CD4-positive, alpha-beta T cell (primary cell): ENCODE data around the gene PROSER3. TPM values are rescaled to one million over a fixed set of nuclear protein-coding genes. Genes with fewer than 3 reads are reported as not detected.

ENCODE experiments used
- ATAC-seq: fragments of 200-7000 bp; cut with Tn5 transposase; one replicate; pipeline ENCODE4 v1.10.0; 2022; ENCODE audit warnings: mild to moderate bottlenecking; ENCODE audit not compliant: poor library complexity
- CTCF ChIA-PET: fragments of 350-600 bp; sonication (Branson Sonifier 250); formaldehyde crosslinking; loops from one replicate; lab custom pipeline; 2021; ENCODE audit warnings: antibody characterized with exemption, inconsistent platforms; lab: Charles Lee
- POLR2A ChIA-PET: fragments of 350-600 bp; sonication (Branson Sonifier 250); formaldehyde crosslinking; loops from one replicate; lab custom pipeline; 2021; ENCODE audit warnings: antibody characterized with exemption, inconsistent platforms; lab: Charles Lee
- DNase-seq, 14 experiments: peaks; one replicate each; pipeline ENCODE4 v3.0.0-alpha.2; 2013 to 2020; ENCODE audit warnings: mixed read lengths in 2 of 14
- H3K27ac ChIP-seq, 2 donors: one replicate each; pipeline versions ENCODE4 v1.5.1 to v1.7.0; 2013; ENCODE audit warnings: low read length in 2 of 2, low read depth in 1 of 2, mild to moderate bottlenecking in 1 of 2
- H3K27me3 ChIP-seq, 2 experiments: 1 replicate in 1 of 2; 2 replicates in 1 of 2; pipeline versions ENCODE4 v1.6.1 to v1.7.0; 2013; ENCODE audit warnings: low read length in 2 of 2, control low read depth in 1 of 2, mild to moderate bottlenecking in 1 of 2, moderate library complexity in 1 of 2; ENCODE audit not compliant: insufficient read depth in 2 of 2, control insufficient read depth in 1 of 2
- H3K36me3 ChIP-seq: one replicate; pipeline ENCODE4 v1.6.1; 2013; ENCODE audit warnings: low read length, control low read depth; ENCODE audit not compliant: insufficient read depth
- H3K4me1 ChIP-seq: one replicate; pipeline ENCODE4 v1.6.1; 2013; ENCODE audit warnings: low read length, control low read depth; ENCODE audit not compliant: insufficient read depth
- H3K4me3 ChIP-seq: one replicate; pipeline ENCODE4 v1.5.1; 2013; ENCODE audit warnings: mild to moderate bottlenecking, low read length, moderate library complexity
- H3K9me3 ChIP-seq, 2 experiments: 1 replicate in 1 of 2; 2 replicates in 1 of 2; pipeline versions ENCODE4 v1.6.1 to v1.7.0; 2013; ENCODE audit warnings: low read length in 2 of 2, mild to moderate bottlenecking in 2 of 2, control low read depth in 1 of 2, moderate library complexity in 1 of 2; ENCODE audit not compliant: control insufficient read depth in 1 of 2, insufficient read depth in 1 of 2
- H3K27ac Mint-ChIP-seq: one replicate; pipeline ENCODE4 v1.8.0; 2020; ENCODE audit warnings: mixed read lengths
- H3K27me3 Mint-ChIP-seq: one replicate; pipeline ENCODE4 v1.8.0; 2021; ENCODE audit warnings: mixed read lengths
- H3K36me3 Mint-ChIP-seq: one replicate; pipeline ENCODE4 v1.8.0; 2021; ENCODE audit warnings: low read depth, mixed read lengths
- H3K4me1 Mint-ChIP-seq: one replicate; pipeline ENCODE4 v1.8.0; 2021; ENCODE audit warnings: low read depth, mixed read lengths
- H3K4me3 Mint-ChIP-seq: one replicate; pipeline ENCODE4 v1.8.0; 2020; ENCODE audit warnings: mild to moderate bottlenecking, mixed read lengths
- H3K9me3 Mint-ChIP-seq: one replicate; pipeline ENCODE4 v1.8.0; 2020; ENCODE audit warnings: mixed read lengths
- intact Hi-C, 2 experiments: fragments of 100-400 bp; cut with DNase I in 1 of 2; cut with micrococcal nuclease in 1 of 2; formaldehyde crosslinking; loops; one replicate each; pipeline versions ENCODE4 v1.15.1 to v1.9.0; 2023 to 2025; cut with DNase I, micrococcal nuclease
- total RNA-seq, 174 experiments: library from RNA in 2 of 174; stranded (reverse) in 2 of 174; gene quantifications; one replicate each; pipeline ENCODE4 v1.2.3 and lab custom pipeline; 2021 to 2026
- TF ChIP-seq, protein P1 (sequence below): fragments of 200-600 bp; IDR thresholded peaks from one replicate; pipeline ENCODE4 v1.8.0; 2022; ENCODE audit warnings: antibody characterized with exemption, mild to moderate bottlenecking

The PROSER3 gene
- total RNA-seq, 2 experiments from 2014 or later, result 19.4 to 22.6 TPM

DNA sequence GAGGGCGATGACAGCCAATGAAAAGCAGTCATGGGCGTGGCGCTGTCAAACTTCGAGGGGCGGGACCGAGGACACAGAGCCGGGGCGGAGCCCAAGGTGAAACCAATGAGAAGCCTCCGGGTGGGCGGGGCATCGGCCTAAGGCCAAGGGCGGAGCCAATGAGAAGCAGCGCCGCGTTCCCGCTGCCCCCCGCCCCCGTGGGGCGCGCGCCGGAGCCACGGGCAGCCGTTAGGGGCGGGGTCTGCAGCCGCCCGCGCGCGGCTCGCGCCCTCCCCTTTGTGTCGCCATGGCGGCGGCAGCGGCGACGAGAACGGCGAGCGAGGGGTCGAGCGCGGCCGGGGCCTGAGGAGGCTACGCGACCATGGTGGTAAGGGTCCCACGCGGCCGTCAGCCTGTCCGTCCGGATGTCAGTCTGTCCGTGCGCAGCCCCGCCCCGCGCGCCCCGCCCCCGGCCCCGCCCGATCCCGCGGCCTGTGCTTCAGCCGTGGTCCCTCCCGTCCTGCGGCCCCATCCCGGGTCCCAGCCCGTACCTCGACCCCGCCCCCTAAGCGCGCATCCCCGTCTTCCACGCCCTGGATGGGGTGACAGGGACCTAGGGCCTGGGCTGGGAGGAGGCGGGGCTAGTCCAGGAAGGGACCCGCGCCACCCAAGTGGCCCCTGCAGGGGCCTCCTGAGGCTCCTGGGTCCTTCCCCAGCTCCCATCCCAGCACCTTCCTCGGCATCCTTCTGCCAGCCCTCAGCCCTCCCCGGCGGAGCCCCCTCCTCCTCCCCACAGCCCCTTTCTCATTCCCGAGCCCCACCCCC, 17.5 kb downstream of the PROSER3 start, which contains the start of gene ARHGAP33:
Gene ARHGAP33, plus strand, starts transcription at position 267 of the 804 bp plus-strand sequence. Its CDS starts 95 bp downstream, at position 362.
- no peaks in the 10 kb centered on the region for H3K27me3 ChIP-seq
- peak within 1 kb of the TSS; percentile 90 for H3K4me3 Mint-ChIP-seq
- ChIA-PET POLR2A (interaction anchor here (1.3 kb wide), 1 partner anchor 31 kb away, joined by 4 read pairs; the partner anchor contains the start of gene U2AF1L4), CTCF (no interaction called here)
- peak within 1 kb of the TSS; percentile 69 for H3K4me3 ChIP-seq
- peaks cover 4% of the 10 kb centered on the region for H3K36me3 ChIP-seq
- H3K4me1 ChIP-seq, result peaks cover 21% of the 10 kb centered on the region
- H3K27ac ChIP-seq, result no peak within 1 kb of the TSS
- peak; percentile 96 to 100 (median 98) for DNase-seq
- intact Hi-C loops, result loop anchor here (2.0 to 10.0 kb wide), 3 partner anchors 17 to 282 kb away; partner anchors contain the start of genes PROSER3 (in 2 of the 2) and LRFN3 (in 1 of the 2)
- TF ChIP-seq, protein P1, sequence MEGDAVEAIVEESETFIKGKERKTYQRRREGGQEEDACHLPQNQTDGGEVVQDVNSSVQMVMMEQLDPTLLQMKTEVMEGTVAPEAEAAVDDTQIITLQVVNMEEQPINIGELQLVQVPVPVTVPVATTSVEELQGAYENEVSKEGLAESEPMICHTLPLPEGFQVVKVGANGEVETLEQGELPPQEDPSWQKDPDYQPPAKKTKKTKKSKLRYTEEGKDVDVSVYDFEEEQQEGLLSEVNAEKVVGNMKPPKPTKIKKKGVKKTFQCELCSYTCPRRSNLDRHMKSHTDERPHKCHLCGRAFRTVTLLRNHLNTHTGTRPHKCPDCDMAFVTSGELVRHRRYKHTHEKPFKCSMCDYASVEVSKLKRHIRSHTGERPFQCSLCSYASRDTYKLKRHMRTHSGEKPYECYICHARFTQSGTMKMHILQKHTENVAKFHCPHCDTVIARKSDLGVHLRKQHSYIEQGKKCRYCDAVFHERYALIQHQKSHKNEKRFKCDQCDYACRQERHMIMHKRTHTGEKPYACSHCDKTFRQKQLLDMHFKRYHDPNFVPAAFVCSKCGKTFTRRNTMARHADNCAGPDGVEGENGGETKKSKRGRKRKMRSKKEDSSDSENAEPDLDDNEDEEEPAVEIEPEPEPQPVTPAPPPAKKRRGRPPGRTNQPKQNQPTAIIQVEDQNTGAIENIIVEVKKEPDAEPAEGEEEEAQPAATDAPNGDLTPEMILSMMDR, result no peak
- H3K27ac Mint-ChIP-seq, result no peak within 1 kb of the TSS
- ATAC-seq, result peak; percentile 98
- H3K9me3 Mint-ChIP-seq, result no peaks in the 10 kb centered on the region
- H3K27me3 Mint-ChIP-seq, result no peaks in the 10 kb centered on the region
- H3K36me3 Mint-ChIP-seq, result peaks cover 3% of the 10 kb centered on the region
- H3K9me3 ChIP-seq, result no peaks in the 10 kb centered on the region
- peaks cover 24% of the 10 kb centered on the region for H3K4me1 Mint-ChIP-seq

DNA sequence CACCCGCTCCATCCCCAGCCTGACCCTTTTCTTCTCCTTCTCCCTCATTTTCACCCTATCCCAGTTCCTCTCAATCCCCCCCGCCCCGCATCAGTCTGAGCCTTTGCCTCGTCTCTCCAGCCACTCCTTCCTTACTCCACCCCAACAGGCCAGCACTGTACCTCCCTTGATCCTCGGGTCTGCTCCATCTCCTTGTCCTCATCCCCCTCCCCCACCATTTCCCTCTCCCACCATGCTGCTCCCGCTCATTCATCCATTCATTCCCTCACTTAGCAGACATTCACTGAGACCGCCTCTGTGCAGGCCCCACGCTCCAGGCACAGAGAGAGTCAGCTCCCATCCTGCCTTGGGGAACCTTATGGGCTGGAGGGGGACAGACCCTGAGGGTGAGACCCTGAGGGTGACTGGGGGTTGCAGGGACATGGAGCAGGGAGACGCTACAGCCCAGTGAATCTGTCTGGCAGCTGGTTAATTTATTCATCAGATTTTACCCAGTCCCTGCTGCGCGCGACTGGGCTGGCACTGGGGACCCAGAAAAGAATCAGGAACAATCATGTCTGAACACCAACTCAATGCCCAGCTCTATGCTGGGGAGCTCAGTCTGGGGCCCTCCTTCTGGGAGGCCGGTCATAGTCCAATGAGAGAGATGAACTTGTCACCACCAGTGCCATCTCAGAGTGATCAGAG, 18.3 kb downstream of the PROSER3 start:
- TF ChIP-seq, protein P1, result no peak

DNA sequence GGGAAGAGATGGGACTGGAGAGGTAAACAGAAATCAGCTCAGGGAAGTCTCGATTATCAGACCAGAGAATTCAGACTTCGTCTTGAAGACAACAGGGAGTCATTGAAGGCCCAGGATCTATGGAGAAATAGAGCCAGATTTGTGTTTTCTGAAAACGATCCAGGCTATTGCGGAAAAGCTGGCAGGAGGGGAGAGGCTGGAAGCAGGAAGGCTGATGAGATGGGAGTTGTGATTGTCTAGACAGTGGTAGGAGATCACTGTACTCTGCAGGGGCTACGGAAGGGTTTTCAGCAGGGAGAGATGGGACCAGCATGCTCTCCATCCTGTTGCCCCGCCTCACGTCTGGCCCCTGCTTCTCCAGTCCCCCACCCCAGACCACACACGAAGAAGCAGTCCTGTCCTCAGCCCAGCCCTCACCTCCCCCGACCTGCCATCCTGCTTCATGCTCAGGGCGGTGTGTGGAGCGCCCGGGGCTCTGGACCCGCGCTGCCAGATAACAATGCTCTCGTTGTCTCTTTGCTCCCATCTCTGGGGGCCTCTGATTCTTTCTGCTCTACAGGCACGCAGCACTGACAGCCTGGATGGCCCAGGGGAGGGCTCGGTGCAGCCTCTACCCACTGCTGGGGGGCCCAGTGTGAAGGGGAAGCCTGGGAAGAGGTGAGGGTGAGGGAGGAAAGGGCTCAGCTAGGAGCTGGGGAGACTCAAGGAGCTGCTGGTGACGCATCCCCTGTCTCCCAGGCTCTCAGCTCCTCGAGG, 19.3 kb downstream of the PROSER3 start:
- POLR2A ChIA-PET, result interaction anchor here (1.3 kb wide), 1 partner anchor 32 kb away, joined by 4 read pairs; the partner anchor contains the start of gene U2AF1L4
- H3K27ac Mint-ChIP-seq, result no peak overlapping the region
- intact Hi-C loops, result loop anchor here in 1 of 2 experiments (5.0 to 10.0 kb wide), 2 partner anchors 158 to 280 kb away; partner anchors contain the start of gene LRFN3

More for the DNA sequence above, 18.3 kb downstream of the PROSER3 start:
- no peak overlapping the region for H3K27ac Mint-ChIP-seq
- Histone ChIP-seq H3K36me3 (peaks cover 4% of the 10 kb centered on the region), H3K4me1 (peaks cover 21% of the 10 kb centered on the region), H3K27ac (no peak overlapping the region), H3K4me3 (peak overlapping the region; percentile 69), H3K9me3 (no peaks in the 10 kb centered on the region), H3K27me3 (no peaks in the 10 kb centered on the region)
- H3K4me3 Mint-ChIP-seq, result peak overlapping the region; percentile 78
- H3K36me3 Mint-ChIP-seq, result peaks cover 6% of the 10 kb centered on the region
- no peak for ATAC-seq
- H3K9me3 Mint-ChIP-seq, result no peaks in the 10 kb centered on the region
- DNase-seq, result peak in 1 of 14 experiments; percentile 39
- CTCF ChIA-PET, result no interaction called here
- intact Hi-C loops, result loop anchor here in 1 of 2 experiments (5.0 to 10.0 kb wide), 2 partner anchors 159 to 281 kb away; partner anchors contain the start of gene LRFN3
- H3K27me3 Mint-ChIP-seq, result no peaks in the 10 kb centered on the region
- H3K4me1 Mint-ChIP-seq, result peaks cover 24% of the 10 kb centered on the region
- POLR2A ChIA-PET, result interaction anchor here (1.3 kb wide), 1 partner anchor 31 kb away, joined by 4 read pairs; the partner anchor contains the start of gene U2AF1L4

More for the DNA sequence above, 19.3 kb downstream of the PROSER3 start:
- Histone ChIP-seq H3K9me3 (no peaks in the 10 kb centered on the region), H3K27me3 (no peaks in the 10 kb centered on the region), H3K4me3 (no peak overlapping the region), H3K36me3 (peaks cover 6% of the 10 kb centered on the region), H3K4me1 (peaks cover 21% of the 10 kb centered on the region), H3K27ac (no peak overlapping the region)
- Mint-ChIP-seq H3K4me3 (peak overlapping the region; percentile 78), H3K9me3 (no peaks in the 10 kb centered on the region), H3K27me3 (no peaks in the 10 kb centered on the region), H3K36me3 (peaks cover 10% of the 10 kb centered on the region), H3K4me1 (peaks cover 24% of the 10 kb centered on the region)
- TF ChIP-seq, protein P1, result no peak
- DNase-seq (peak in 1 of 14 experiments; percentile 22), ATAC-seq (no peak)
- CTCF ChIA-PET, result no interaction called here
